Hematopoietic multipotent progenitor cell treated with erythropoietin and hydrocortisone succinate and interleukin-3 and kit ligand, for 4 days (in vitro differentiated cells): ENCODE results near the gene FXYD3.
"Not testable (repeated sequence)": the region's sequence is repeated elsewhere in the genome, so short reads cannot be mapped to it uniquely, and the experiment has no call there.

Source experiments
- DNase-seq: peaks from one replicate; pipeline ENCODE4 v3.0.0-alpha.2; 2015

FXYD3 gene

GRCh38 chr19:35144600-35145436, 29.2 kb downstream of the FXYD3 start:
- DNase-seq = peak; percentile 67

DNA sequence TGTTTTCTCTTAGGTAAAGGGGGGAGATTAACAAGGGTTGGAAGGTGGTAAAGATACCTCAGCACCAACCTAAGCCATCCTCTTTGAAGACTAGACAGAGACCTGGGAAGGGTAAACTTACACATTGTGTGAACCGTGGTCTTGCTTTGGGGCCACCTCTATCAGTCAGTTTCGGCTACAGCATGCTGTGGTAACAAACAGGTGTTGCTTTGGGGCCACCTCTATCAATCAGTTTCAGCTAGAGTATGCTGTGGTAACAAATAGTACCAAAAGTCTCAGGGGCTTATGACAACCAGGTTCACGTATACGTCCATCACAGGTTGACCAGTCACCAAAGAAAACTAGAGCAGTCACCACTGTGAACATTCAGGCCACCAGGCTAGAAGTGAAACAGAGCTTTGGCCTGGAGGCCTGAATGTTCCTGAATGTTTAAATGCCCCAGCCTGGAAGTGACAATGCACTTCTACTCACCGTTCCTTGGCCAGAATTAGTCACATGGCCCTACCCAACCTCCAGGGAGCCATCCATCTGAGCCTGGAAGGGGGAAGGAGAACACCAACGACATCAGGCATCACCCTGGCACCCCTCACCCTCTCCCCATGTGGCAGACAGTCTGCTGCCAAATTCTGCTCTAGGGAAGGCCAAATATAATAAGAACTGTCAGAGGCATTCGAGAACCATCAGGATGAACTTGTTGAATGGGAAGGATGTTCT, 31.3 kb downstream of the FXYD3 start:
- DNase-seq = no peak

GRCh38 chr19:35149463-35149862, 33.8 kb downstream of the FXYD3 start:
- no peak for DNase-seq

DNA sequence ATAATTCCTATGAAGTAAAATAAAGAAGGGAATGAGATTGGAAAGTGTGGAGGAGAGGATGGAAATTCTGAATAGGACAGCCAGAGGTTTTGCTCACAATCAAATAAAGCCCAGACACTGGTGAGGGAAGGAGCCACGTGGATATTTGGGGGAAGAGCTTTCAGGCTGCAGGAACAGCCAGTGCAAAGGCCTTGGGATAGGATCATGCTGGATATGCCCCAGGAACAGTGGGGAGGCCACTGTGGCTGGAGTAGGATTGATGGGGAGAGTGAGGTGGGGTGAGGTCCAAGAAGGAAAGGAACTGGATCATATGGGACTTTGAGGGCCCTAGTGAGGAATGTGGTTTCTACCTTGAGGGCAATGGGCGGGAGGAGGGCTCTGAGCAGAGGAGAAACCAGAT, 34.8 kb downstream of the FXYD3 start:
- DNase-seq = no peak

DNA sequence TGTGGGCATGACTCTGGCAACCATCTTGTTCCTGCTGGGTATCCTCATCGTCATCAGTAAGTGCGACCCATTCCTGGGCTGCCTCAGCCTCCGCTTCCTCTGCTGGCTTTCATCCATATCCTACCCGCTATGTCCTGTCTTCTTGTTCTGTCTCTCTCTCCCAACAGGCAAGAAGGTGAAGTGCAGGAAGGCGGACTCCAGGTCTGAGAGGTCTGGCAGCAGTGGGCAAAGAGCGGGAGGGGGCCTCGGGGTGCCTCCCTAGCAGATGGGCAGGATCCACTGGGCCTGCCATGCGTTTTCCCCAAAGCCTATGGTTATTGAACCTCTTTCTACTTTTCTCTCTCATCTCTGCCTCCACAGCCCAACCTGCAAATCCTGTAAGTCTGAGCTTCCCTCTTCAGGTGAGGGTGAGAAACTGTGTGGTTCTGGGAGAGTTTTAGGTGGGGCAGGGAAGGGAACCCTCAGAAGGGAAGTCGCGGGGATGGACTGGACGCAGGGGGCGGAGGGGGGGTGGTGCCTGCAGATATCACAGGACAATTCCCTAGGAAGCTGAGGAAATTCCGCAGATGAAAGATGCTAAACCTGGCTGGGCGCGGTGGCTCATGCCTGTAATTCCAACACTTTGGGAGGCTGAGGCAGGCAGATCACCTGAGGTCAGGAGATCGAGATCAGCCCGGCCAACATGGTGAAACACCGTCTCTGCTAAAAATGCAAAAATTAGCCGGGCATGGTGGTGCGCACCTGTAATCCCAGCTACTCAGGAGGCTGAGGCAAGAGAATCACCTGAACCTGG, 35.8 kb downstream of the FXYD3 start:
- DNase-seq = no peak

DNA sequence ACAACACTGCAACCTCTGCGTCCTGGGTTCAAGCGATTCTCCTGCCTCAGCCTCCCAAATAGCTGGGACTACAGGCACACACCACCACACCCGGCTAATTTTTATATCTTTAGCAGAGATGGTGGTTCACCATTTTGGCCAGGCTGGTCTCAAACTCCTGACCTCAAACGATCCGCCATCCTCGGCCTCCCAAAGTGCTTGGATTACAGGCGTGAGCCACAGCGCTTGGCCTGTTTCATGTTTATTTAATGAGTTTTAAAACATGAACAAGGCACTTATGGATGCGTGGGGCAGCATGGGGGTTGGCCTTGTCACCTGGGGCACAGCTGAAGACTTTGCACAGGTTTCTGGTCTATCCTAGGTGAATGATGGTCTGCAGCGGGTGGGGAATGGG, 37.5 kb downstream of the FXYD3 start:
- DNase-seq = not testable (repeated sequence)

GRCh38 chr19:35153701-35154524, 38.3 kb downstream of the FXYD3 start:
- DNase-seq = peak; percentile 85

GRCh38 chr19:35154525-35155406, 39.1 kb downstream of the FXYD3 start, which contains the start of gene FXYD5:
FXYD5 (plus strand) TSS chr19:35154735; CDS start chr19:35155551, 816 bp downstream.
- DNase-seq = peak; percentile 92

DNA sequence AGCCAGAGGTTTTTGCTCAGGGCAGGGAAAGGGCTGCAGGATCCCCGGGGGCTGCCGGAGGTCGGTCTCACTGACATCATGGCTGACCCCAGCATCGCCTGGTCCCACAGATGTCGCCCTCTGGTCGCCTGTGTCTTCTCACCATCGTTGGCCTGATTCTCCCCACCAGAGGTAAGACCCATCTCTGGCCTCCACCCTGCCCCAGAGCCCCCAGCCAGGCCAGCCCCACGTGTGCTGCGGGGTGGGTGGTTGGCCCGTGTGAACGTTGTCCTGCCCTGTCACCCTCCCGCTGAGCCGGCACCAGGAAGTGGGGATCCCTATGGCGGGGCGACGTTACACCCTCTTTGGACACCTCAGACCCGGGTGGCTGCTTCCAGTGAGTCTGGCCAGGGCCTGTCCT, 39.8 kb downstream of the FXYD3 start:
- peak; percentile 49 for DNase-seq

- DNase-seq = no peak
Observed at GRCh38 chr19:35155981-35156672, 40.5 kb downstream of the FXYD3 start.

- DNase-seq = no peak
Observed at GRCh38 chr19:35156673-35157014, 41.0 kb downstream of the FXYD3 start.

DNA sequence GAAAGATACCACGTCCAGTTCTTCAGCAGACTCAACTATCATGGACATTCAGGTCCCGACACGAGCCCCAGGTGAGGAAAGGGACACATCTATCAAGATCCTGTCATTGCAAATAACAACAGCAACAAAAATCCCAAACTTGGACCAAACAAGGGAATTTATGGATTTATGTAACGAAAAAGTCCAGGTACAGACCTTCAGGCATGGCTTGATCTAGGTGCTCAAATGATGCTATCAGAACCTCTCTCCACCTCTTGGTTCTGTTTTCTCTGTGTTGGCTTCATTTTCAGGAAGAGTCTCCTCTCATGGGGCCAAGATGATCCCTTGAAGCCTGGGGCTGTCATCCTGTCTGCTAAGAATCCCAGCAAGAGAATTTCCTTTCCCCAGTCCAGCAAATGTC, 41.8 kb downstream of the FXYD3 start:
- no peak for DNase-seq

DNA sequence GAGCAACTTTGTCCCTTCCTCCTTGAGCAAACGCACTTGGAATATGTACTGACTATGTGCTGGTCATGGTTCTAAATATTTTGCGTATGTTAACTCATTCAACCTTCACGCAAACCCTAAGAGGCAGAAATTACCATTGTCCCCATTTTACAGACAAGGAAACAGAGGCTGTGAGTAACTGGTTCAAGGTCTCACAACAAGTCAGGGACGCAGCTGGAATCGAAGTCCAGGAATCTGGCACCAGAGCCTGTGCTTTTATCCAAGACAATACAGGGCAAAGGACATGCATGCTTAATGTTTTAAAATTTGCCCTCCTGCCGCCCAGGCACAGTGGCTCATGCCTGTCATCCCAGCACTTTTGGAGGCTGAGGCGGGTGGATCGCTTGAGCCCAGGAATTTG, 44.0 kb downstream of the FXYD3 start:
- no peak for DNase-seq

DNA sequence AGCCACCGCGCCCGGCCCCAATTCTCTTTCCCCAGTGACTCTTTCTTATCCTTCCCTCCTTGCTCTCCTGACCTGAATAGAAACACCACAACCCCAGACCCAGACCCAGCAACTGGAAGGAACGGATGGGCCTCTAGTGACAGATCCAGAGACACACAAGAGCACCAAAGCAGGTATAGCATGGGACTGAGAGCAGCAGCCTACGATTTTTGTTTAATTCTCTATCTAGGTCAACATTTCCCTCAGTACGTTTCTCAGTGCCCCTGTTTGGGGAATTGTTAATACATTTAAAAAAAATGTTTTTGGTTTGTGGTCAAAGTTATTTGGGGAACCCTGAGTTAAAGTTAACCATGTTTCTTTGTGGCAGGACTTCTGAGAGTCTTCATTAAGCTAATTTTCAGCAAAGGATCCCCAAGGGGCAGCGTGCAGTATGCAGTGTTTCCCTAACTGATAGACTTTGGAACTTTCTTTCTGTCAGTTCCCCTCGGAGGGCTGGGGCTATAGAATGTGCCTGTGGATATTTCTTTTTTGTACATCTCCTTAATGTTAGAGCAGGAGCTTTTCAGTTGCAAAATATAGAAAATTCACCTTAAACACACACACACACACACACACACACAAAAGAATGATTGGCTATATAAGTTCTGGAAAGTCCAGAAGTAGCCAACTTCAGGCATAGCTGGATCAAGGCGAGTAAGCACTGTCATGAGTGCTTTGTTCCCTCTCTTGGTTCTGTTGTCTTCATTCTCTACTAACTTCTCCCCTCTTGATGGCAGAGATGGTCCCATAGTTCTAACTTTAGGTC, 45.2 kb downstream of the FXYD3 start:
- DNase-seq = no peak

- DNase-seq = no peak
Observed at GRCh38 chr19:35161434-35161743, 45.8 kb downstream of the FXYD3 start.

DNA sequence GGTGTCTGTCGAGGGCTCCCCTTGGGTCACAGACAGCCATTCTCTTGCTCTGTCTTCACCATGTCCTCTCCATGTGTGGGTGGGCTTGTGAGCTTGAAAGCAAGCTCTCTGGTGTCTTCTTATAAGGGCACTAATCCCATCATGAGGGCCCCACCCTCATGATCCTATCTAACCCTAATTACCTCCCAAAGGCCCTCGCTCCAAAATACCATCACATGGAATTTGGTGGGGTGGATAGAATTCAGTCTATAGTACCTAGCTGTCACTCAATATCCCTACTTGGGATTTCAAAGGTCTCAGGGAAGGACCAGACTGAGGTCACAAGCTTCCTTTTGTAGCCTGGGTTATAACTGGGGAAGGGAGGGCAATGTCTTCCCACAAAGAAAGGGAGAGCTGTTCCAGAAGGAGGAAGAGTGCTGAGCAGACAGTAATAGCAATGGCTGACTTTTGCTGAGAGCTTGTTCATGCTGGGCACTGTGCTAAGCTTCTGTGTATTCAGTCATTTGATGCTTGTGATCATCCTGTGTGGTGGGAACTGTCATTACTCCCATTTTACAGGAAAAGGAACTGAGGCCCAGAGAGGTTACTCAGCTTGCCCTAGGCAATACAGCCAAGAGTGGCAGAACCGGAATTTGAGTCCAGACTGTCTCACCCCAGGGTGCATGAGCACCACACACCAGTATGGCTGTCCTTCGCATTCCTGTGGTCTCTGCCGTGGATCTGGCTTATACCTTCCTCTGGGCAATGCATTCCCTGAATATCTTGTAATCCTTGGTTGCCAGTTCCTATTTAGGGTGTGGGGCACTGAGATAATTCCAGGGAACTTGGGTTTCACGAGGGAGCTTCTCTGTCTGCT, 47.1 kb downstream of the FXYD3 start:
- no peak for DNase-seq

GRCh38 chr19:35164418-35164817, 48.8 kb downstream of the FXYD3 start:
- no peak for DNase-seq

GRCh38 chr19:35165200-35166058, 49.8 kb downstream of the FXYD3 start:
- no peak for DNase-seq
